Left ventricle myocardium inferior (tissue), 1 donor: ENCODE results near the gene GAA. TPM values are rescaled to one million over a fixed set of nuclear protein-coding genes. Genes with fewer than 3 reads are reported as not detected.

Experiments used
- DNase-seq: peaks from one replicate; pipeline ENCODE4 v3.0.0-alpha.2; 2020
- H3K27ac ChIP-seq: fragments of 200-600 bp; replicated peaks from 2 replicates; pipeline ENCODE4 v1.8.0; 2021
- H3K27me3 ChIP-seq: fragments of 200-600 bp; 2 replicates; pipeline ENCODE4 v1.8.0; 2021; ENCODE audit warnings: low read depth
- H3K36me3 ChIP-seq: fragments of 200-600 bp; 2 replicates; pipeline ENCODE4 v1.8.0; 2021
- H3K4me1 ChIP-seq: fragments of 200-600 bp; 2 replicates; pipeline ENCODE4 v1.8.0; 2021
- H3K4me3 ChIP-seq: fragments of 200-600 bp; 2 replicates; pipeline ENCODE4 v1.8.0; 2021; ENCODE audit warnings: mild to moderate bottlenecking, moderate library complexity
- H3K9me3 ChIP-seq: fragments of 200-600 bp; replicated peaks from 2 replicates; pipeline ENCODE4 v1.8.0; 2021
- CTCF ChIP-seq: fragments of 200-600 bp; IDR thresholded peaks from 2 replicates; pipeline ENCODE4 v1.8.0; 2021; ENCODE audit warnings: antibody characterized with exemption, mild to moderate bottlenecking, borderline replicate concordance
- intact Hi-C: fragments of 100-400 bp; cut with micrococcal nuclease; formaldehyde crosslinking; loops from one replicate; pipeline ENCODE4 v1.11.0; 2022
- total RNA-seq: library from RNA; stranded (reverse); fragmentation: NEBNext Ultra II Directional; extraction: Animal tissue kit (Norgen Biotek cat#: 25700); gene quantifications from one replicate; pipeline ENCODE4 v1.2.1, GENCODE V29; 2021
- donor health status: DM: no; HTN: yes; CAD: no; lungs with severe emphysema.

GAA gene
- total RNA-seq, 1 donor from 2014 or later: 44.4 TPM

GRCh38 chr17:80097844-80098691 lies 3.3 kb upstream of the GAA start:
- no peak for TF ChIP-seq CTCF
- H3K4me1 ChIP-seq: peaks cover 21% of the 10 kb centered on the region
- no peak for DNase-seq
- H3K27me3 ChIP-seq: no peaks in the 10 kb centered on the region
- no peaks in the 10 kb centered on the region for H3K36me3 ChIP-seq
- intact Hi-C loops: no loop called here
- no peaks in the 10 kb centered on the region for H3K9me3 ChIP-seq
- H3K4me3 ChIP-seq: no peak overlapping the region
- H3K27ac ChIP-seq: no peak overlapping the region

DNA sequence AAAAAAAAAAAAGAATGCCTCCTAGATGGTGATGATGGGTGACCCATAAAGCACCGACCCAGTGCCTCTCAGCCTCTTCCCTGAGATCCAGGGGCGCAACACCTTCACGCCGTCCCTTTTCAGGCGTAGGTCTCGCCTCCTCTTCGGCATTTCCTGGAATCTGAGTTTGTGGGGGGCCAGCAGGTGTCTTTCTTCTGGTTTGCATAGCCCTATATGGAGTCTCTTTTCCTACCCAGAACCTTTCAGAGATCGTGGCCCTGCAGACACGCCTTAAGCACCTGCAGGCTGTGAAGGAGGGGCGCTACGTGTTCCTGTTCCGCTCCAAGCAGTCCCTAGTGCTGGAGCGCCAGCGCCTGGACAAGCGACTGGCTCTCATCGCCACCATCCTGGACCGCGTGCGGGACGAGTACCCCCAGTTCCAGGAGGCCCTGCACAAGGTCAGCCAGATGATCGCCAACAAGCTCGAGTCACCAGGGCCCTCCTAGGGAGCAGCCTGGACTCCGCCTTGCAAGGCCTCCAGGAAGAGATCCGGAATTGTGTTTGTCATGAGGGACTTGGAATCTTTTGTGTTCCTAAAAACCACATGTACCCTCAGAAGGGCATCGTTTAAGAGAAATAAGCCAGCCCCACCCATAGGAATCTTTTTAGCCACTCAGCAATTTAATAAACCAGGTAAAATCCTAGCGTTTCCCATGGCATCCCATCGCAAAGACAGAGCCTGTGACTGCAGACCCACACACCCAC lies 1.9 kb upstream of the GAA start:
- no peak for DNase-seq
- intact Hi-C loops: no loop called here
- H3K27ac ChIP-seq: no peak overlapping the region
- no peaks in the 10 kb centered on the region for H3K36me3 ChIP-seq
- peaks cover 21% of the 10 kb centered on the region for H3K4me1 ChIP-seq
- no peaks in the 10 kb centered on the region for H3K9me3 ChIP-seq
- no peak for TF ChIP-seq CTCF
- H3K27me3 ChIP-seq: no peaks in the 10 kb centered on the region
- no peak overlapping the region for H3K4me3 ChIP-seq

DNA sequence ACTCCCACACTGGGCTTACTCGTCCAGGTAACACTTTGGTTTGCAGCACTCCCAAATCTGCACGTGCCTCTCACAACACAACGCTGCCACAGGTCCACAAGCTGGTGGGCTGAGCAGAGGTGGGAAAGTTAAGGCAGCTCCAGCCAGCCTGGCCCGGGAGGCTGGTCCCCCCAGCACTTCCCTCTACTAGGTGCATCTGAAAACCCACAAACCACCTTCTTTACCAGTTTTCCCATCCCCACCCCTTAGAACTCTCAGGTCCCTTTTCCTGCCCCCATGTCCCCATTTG lies 1.4 kb upstream of the GAA start:
- no peak overlapping the region for H3K4me3 ChIP-seq
- no peak overlapping the region for H3K27ac ChIP-seq
- DNase-seq: no peak
- intact Hi-C loops: no loop called here
- H3K27me3 ChIP-seq: no peaks in the 10 kb centered on the region
- no peaks in the 10 kb centered on the region for H3K9me3 ChIP-seq
- no peaks in the 10 kb centered on the region for H3K36me3 ChIP-seq
- TF ChIP-seq CTCF: no peak
- H3K4me1 ChIP-seq: peaks cover 21% of the 10 kb centered on the region

- no peak for DNase-seq
- H3K4me1 ChIP-seq: peaks cover 21% of the 10 kb centered on the region
- no peaks in the 10 kb centered on the region for H3K9me3 ChIP-seq
- H3K4me3 ChIP-seq: peak overlapping the region; percentile 91
- TF ChIP-seq CTCF: no peak
- peak overlapping the region; percentile 94 for H3K27ac ChIP-seq
- intact Hi-C loops: no loop called here
- no peaks in the 10 kb centered on the region for H3K27me3 ChIP-seq
- no peaks in the 10 kb centered on the region for H3K36me3 ChIP-seq
Measured at GRCh38 chr17:80101946-80102663, 724 bp downstream of the GAA start.

DNA sequence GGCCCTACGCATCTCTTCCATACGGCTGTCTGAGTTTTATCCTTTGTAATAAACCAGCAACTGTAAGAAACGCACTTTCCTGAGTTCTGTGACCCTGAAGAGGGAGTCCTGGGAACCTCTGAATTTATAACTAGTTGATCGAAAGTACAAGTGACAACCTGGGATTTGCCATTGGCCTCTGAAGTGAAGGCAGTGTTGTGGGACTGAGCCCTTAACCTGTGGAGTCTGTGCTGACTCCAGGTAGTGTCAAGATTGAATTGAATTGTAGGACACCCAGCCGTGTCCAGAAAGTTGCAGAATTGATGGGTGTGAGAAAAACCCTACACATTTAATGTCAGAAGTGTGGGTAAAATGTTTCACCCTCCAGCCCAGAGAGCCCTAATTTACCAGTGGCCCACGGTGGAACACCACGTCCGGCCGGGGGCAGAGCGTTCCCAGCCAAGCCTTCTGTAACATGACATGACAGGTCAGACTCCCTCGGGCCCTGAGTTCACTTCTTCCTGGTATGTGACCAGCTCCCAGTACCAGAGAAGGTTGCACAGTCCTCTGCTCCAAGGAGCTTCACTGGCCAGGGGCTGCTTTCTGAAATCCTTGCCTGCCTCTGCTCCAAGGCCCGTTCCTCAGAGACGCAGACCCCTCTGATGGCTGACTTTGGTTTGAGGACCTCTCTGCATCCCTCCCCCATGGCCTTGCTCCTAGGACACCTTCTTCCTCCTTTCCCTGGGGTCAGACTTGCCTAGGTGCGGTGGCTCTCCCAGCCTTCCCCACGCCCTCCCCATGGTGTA lies 1.5 kb downstream of the GAA start:
- Histone ChIP-seq H3K9me3 (no peaks in the 10 kb centered on the region), H3K36me3 (no peaks in the 10 kb centered on the region), H3K4me1 (peaks cover 21% of the 10 kb centered on the region), H3K4me3 (peak overlapping the region; percentile 91), H3K27ac (no peak overlapping the region), H3K27me3 (no peaks in the 10 kb centered on the region)
- no peak for DNase-seq
- intact Hi-C loops: no loop called here
- TF ChIP-seq CTCF: no peak
